Spleen (tissue), 11 donors: ENCODE results near the gene ALK. TPM values are rescaled to one million over a fixed set of nuclear protein-coding genes. Genes with fewer than 3 reads are reported as not detected.

Experiments used
- DNase-seq: peaks from one replicate; pipeline ENCODE4 v3.0.0-alpha.2; 2020
- H3K27ac ChIP-seq, 8 donors: fragments of 200-600 bp; sonication (generic) in 7 of 8; 1 replicate in 4 of 8; 2 replicates in 4 of 8; pipeline versions ENCODE4 v1.5.0 to v1.8.0; 2016 to 2021; ENCODE audit warnings: inconsistent platforms in 4 of 8, mild to moderate bottlenecking in 4 of 8, moderate library complexity in 1 of 8
- H3K27me3 ChIP-seq, 7 donors: fragments of 200-600 bp; sonication (generic) in 6 of 7; replicated peaks in 1 of 7; 1 replicate in 4 of 7; 2 replicates in 3 of 7; pipeline versions ENCODE4 v1.5.0 to v1.8.0; 2016 to 2021; ENCODE audit warnings: inconsistent platforms in 3 of 7, mild to moderate bottlenecking in 1 of 7
- H3K36me3 ChIP-seq, 6 donors: fragments of 200-600 bp; sonication (generic) in 5 of 6; 1 replicate in 4 of 6; 2 replicates in 2 of 6; pipeline versions ENCODE4 v1.5.0 to v1.8.0; 2016 to 2021; ENCODE audit warnings: inconsistent platforms in 2 of 6
- H3K4me1 ChIP-seq, 6 donors: fragments of 200-600 bp; sonication (generic) in 5 of 6; 1 replicate in 3 of 6; 2 replicates in 3 of 6; pipeline versions ENCODE4 v1.5.0 to v1.8.0; 2016 to 2021; ENCODE audit warnings: inconsistent platforms in 3 of 6
- H3K4me3 ChIP-seq, 8 donors: fragments of 200-600 bp; sonication (generic) in 7 of 8; 1 replicate in 4 of 8; 2 replicates in 4 of 8; pipeline versions ENCODE4 v1.5.0 to v1.8.0; 2016 to 2021; ENCODE audit warnings: inconsistent platforms in 4 of 8, mild to moderate bottlenecking in 4 of 8, moderate library complexity in 2 of 8
- H3K9me3 ChIP-seq, 8 donors: fragments of 200-600 bp; sonication (generic) in 7 of 8; 1 replicate in 4 of 8; 2 replicates in 4 of 8; pipeline versions ENCODE4 v1.5.0 to v1.8.0; 2016 to 2021; ENCODE audit warnings: inconsistent platforms in 4 of 8
- CTCF ChIP-seq, 11 experiments: fragments of 200-600 bp in 7 of 11; fragments of 450-650 bp in 4 of 11; sonication (generic) in 4 of 11; IDR thresholded peaks in 8 of 11; conservative IDR thresholded peaks in 3 of 11; 1 replicate in 7 of 11; 2 replicates in 4 of 11; pipeline versions ENCODE4 v1.4.0 to v1.8.0; 2016 to 2021; ENCODE audit warnings: antibody characterized with exemption in 11 of 11, inconsistent platforms in 4 of 11, mild to moderate bottlenecking in 1 of 11
- POLR2A ChIP-seq, 3 donors: fragments of 450-650 bp; IDR thresholded peaks; one replicate each; pipeline ENCODE4 v1.5.1; 2017; ENCODE audit warnings: antibody characterized with exemption in 3 of 3, mild to moderate bottlenecking in 1 of 3
- POLR2AphosphoS5 ChIP-seq, 3 donors: sonication (generic); formaldehyde crosslinking; IDR thresholded peaks; one replicate each; pipeline ENCODE4 v1.5.1; 2017; ENCODE audit warnings: antibody characterized with exemption in 3 of 3
- WGBS, 5 donors: extraction: QIAGEN DNeasy Blood & Tissue Kit in 3 of 5; methylation state at CpG; one replicate each; pipeline versions ENCODE4 v1.1.5 to v1.1.7; 2013 to 2018; 5-methylcytosine and 5-hydroxymethylcytosine counted together
- intact Hi-C: fragments of 100-400 bp; cut with DNase I; formaldehyde crosslinking; loops from one replicate; pipeline ENCODE4 v1.15.0; 2023; ENCODE audit warnings: low total_unique reads
- polyA plus RNA-seq, 3 donors: library from polyadenylated mRNA; stranded (reverse); fragments of 200-250 nt; gene quantifications; one replicate each; pipeline ENCODE4 v1.2.1, GENCODE V29; 2013
- total RNA-seq, 7 donors: library from RNA; depleted of rRNA in 3 of 7; stranded (reverse); fragments of >200 nt in 3 of 7; fragmentation: NEBNext Ultra II Directional in 4 of 7; extraction: Animal tissue kit (Norgen Biotek cat#: 25700) in 4 of 7; gene quantifications; one replicate each; pipeline versions ENCODE4 v1.1.0 to v1.2.1, GENCODE V29; 2016 to 2021
- donor health status: healthy with polysubstance abuse.
- donor health status: DM: no; HTN: no; CAD: no; lungs with moderate emphysema.
- donor health status: DM: no; HTN: no; CAD: no.
- donor health status: Bipolar disorder and iron deficiency.
- donor health status: healthy.
- donor health status: DM: no; HTN: no; CAD: no.
- donor health status: DM: yes; HTN: yes; CAD: no.

Gene ALK
- total and polyA plus RNA-seq, 10 donors = 0.03 to 0.28 (median 0.06) TPM; not detected in 7

- H3K4me3 ChIP-seq = no peak overlapping the region
- H3K9me3 ChIP-seq = no peaks in the 10 kb centered on the region
- no peak for DNase-seq
- TF ChIP-seq CTCF (IDR thresholded peaks at IDR 0.05 in 8 of 11, conservative IDR thresholded peaks at IDR 0.05 in 3 of 11) (no peak), POLR2A (IDR thresholded peaks at IDR 0.05) (no peak), POLR2AphosphoS5 (IDR thresholded peaks at IDR 0.05) (no peak)
- H3K27me3 ChIP-seq = peaks cover 0 to 6% (median 0%) of the 10 kb centered on the region in 7 donors
- intact Hi-C loops = no loop called here
- WGBS, 5 donors = 74 to 88% (median 86%) methylated on average over 5 of the region's 5 CpGs
- H3K36me3 ChIP-seq = no peaks in the 10 kb centered on the region
- H3K4me1 ChIP-seq = no peaks in the 10 kb centered on the region
- H3K27ac ChIP-seq = no peak overlapping the region
These were observed 324.4 kb downstream of the ALK start for GRCh38 chr2:29597035-29597434.

GRCh38 chr2:29596584-29596983 is 324.8 kb downstream of the ALK start:
- Histone ChIP-seq H3K27ac (no peak overlapping the region), H3K4me3 (no peak overlapping the region), H3K9me3 (no peaks in the 10 kb centered on the region), H3K4me1 (no peaks in the 10 kb centered on the region), H3K36me3 (no peaks in the 10 kb centered on the region), H3K27me3 (peaks cover 0 to 6% (median 0%) of the 10 kb centered on the region in 7 donors)
- no peak for TF ChIP-seq POLR2A (IDR thresholded peaks at IDR 0.05)
- no peak for TF ChIP-seq POLR2AphosphoS5 (IDR thresholded peaks at IDR 0.05)
- TF ChIP-seq CTCF (IDR thresholded peaks at IDR 0.05 in 8 of 11, conservative IDR thresholded peaks at IDR 0.05 in 3 of 11) = no peak
- no peak for DNase-seq
- intact Hi-C loops = no loop called here
- WGBS, 5 donors = 57 to 74% (median 70%) methylated on average over 2 of the region's 2 CpGs

- no peak for TF ChIP-seq POLR2AphosphoS5 (IDR thresholded peaks at IDR 0.05)
- TF ChIP-seq POLR2A (IDR thresholded peaks at IDR 0.05) = no peak
- TF ChIP-seq CTCF (IDR thresholded peaks at IDR 0.05 in 8 of 11, conservative IDR thresholded peaks at IDR 0.05 in 3 of 11) = no peak
- Histone ChIP-seq H3K27ac (no peak overlapping the region), H3K4me3 (no peak overlapping the region), H3K36me3 (no peaks in the 10 kb centered on the region), H3K27me3 (peaks cover 0 to 6% (median 0%) of the 10 kb centered on the region in 7 donors), H3K4me1 (no peaks in the 10 kb centered on the region), H3K9me3 (no peaks in the 10 kb centered on the region)
- intact Hi-C loops = no loop called here
- WGBS, 5 donors = 82 to 91% (median 84%) methylated on average over 10 of the region's 10 CpGs
- DNase-seq = no peak
These were observed 329.8 kb downstream of the ALK start for GRCh38 chr2:29591600-29591999.

GRCh38 chr2:29590211-29590610 is 331.2 kb downstream of the ALK start:
- Histone ChIP-seq H3K36me3 (no peaks in the 10 kb centered on the region), H3K4me1 (no peaks in the 10 kb centered on the region), H3K9me3 (no peaks in the 10 kb centered on the region), H3K4me3 (no peak overlapping the region), H3K27me3 (peaks cover 0 to 6% (median 0%) of the 10 kb centered on the region in 7 donors), H3K27ac (no peak overlapping the region)
- DNase-seq = no peak
- WGBS, 5 donors = 89 to 95% (median 92%) methylated on average over 7 of the region's 7 CpGs
- no peak for TF ChIP-seq POLR2A (IDR thresholded peaks at IDR 0.05)
- TF ChIP-seq POLR2AphosphoS5 (IDR thresholded peaks at IDR 0.05) = no peak
- TF ChIP-seq CTCF (IDR thresholded peaks at IDR 0.05 in 8 of 11, conservative IDR thresholded peaks at IDR 0.05 in 3 of 11) = no peak
- intact Hi-C loops = no loop called here
